Keratinocyte (primary cell): Measurements from ENCODE around the gene SIPA1L2. TPM values are rescaled to one million over a fixed set of nuclear protein-coding genes. Genes with fewer than 3 reads are reported as not detected.

Source experiments
- DNase-seq: peaks from one replicate; pipeline ENCODE4 v3.0.0-alpha.2; 2011; ENCODE audit warnings: low read depth, missing footprints, low spot score
- FAIRE-seq: peaks from 2 replicates; lab custom pipeline; 2011; peaks lifted over from hg19 to GRCh38; lab: Jason Lieb, UNC
- H2AFZ ChIP-seq: 2 replicates; pipeline ENCODE4 v1.6.0; 2012; ENCODE audit warnings: low read length, control low read depth, inconsistent platforms; ENCODE audit not compliant: control insufficient read depth
- H3K27ac ChIP-seq: 2 replicates; pipeline ENCODE4 v1.5.1; 2011; ENCODE audit warnings: low read length; ENCODE audit not compliant: control insufficient read depth, insufficient read depth
- H3K27me3 ChIP-seq: 3 replicates; pipeline ENCODE4 v1.6.0; 2011; ENCODE audit warnings: low read length; ENCODE audit not compliant: control insufficient read depth, insufficient read depth; ENCODE audit errors: extremely low read depth
- H3K36me3 ChIP-seq, 2 experiments: 2 replicates in 1 of 2; 3 replicates in 1 of 2; pipeline ENCODE4 v1.5.1; 2011; ENCODE audit warnings: low read length in 2 of 2, mild to moderate bottlenecking in 1 of 2; ENCODE audit not compliant: control insufficient read depth in 2 of 2, insufficient read depth in 2 of 2; ENCODE audit errors: extremely low read depth in 1 of 2
- H3K4me1 ChIP-seq: 3 replicates; pipeline ENCODE4 v1.5.1; 2011; ENCODE audit warnings: low read length; ENCODE audit not compliant: control insufficient read depth, insufficient read depth; ENCODE audit errors: extremely low read depth
- H3K4me2 ChIP-seq: 3 replicates; pipeline ENCODE4 v1.6.0; 2011; ENCODE audit warnings: low read depth, low read length; ENCODE audit not compliant: control insufficient read depth, insufficient read depth; ENCODE audit errors: extremely low read depth
- H3K4me3 ChIP-seq, 3 experiments: fragments of 200-600 bp in 1 of 3; sonication (generic) in 1 of 3; 2 replicates in 2 of 3; 3 replicates in 1 of 3; pipeline ENCODE4 v1.5.1; 2011 to 2016; ENCODE audit warnings: low read length in 3 of 3, mild to moderate bottlenecking in 3 of 3, control low read depth in 2 of 3, inconsistent platforms in 1 of 3, low read depth in 1 of 3, mixed read lengths in 1 of 3, mixed run types in 1 of 3, moderate library complexity in 1 of 3; ENCODE audit not compliant: control insufficient read depth in 2 of 3, insufficient read depth in 2 of 3; ENCODE audit errors: extremely low read depth in 1 of 3
- H3K79me2 ChIP-seq: 2 replicates; pipeline ENCODE4 v1.6.0; 2012; ENCODE audit warnings: low read length; ENCODE audit not compliant: control insufficient read depth, insufficient read depth
- H3K9ac ChIP-seq: 3 replicates; pipeline ENCODE4 v1.6.0; 2011; ENCODE audit warnings: low read length; ENCODE audit not compliant: control insufficient read depth, insufficient read depth; ENCODE audit errors: extremely low read depth
- H3K9me1 ChIP-seq: 3 replicates; pipeline ENCODE4 v1.6.0; 2011; ENCODE audit warnings: low read length; ENCODE audit not compliant: control insufficient read depth, insufficient read depth; ENCODE audit errors: extremely low read depth
- H3K9me3 ChIP-seq: 2 replicates; pipeline ENCODE4 v1.5.1; 2012; ENCODE audit warnings: low read depth, low read length; ENCODE audit not compliant: control insufficient read depth
- H4K20me1 ChIP-seq: 3 replicates; pipeline ENCODE4 v1.6.0; 2011; ENCODE audit warnings: low read length; ENCODE audit not compliant: control insufficient read depth, insufficient read depth; ENCODE audit errors: extremely low read depth
- CTCF ChIP-seq, 3 experiments: IDR thresholded peaks in 1 of 3; conservative IDR thresholded peaks in 1 of 3; optimal IDR thresholded peaks in 1 of 3; 2 replicates in 2 of 3; 3 replicates in 1 of 3; pipeline versions ENCODE3 to v1.5.1; 2011; ENCODE audit warnings: low read length in 3 of 3, mild to moderate bottlenecking in 3 of 3, moderate library complexity in 2 of 3, control low read depth in 1 of 3, inconsistent platforms in 1 of 3; ENCODE audit not compliant: insufficient read depth in 2 of 3; ENCODE audit errors: extremely low read depth in 1 of 3
- EZH2 ChIP-seq: IDR thresholded peaks from one replicate; pipeline ENCODE4 v1.6.1; 2012; ENCODE audit warnings: inconsistent platforms, mild to moderate bottlenecking, low read length, moderate library complexity
- dilution Hi-C: fragments of 300-500 bp; cut with MboI; formaldehyde crosslinking; loops from one replicate; pipeline ENCODE4 v1.7.0; 2020; ENCODE audit warnings: low sequenced_read_pairs; ENCODE audit not compliant: extremely low pct_ligation_motif_present
- polyA plus RNA-seq, 5 experiments: library from polyadenylated mRNA; depleted of rRNA in 3 of 5; stranded (reverse) in 3 of 5; stranded (forward) in 1 of 5; unstranded in 1 of 5; fragments of >200 nt; gene quantifications; 1 replicate in 1 of 5; 2 replicates in 3 of 5; 3 replicates in 1 of 5; pipeline versions ENCODE4 v1.2.1 to v1.2.3, GENCODE V29; 2011 to 2012; ENCODE audit warnings: missing spikeins in 2 of 5, low read depth in 1 of 5, low replicate concordance in 1 of 5

The SIPA1L2 gene
- polyA plus RNA-seq, 1 donor (not counting 4 experiments of a cell fraction or from before 2014, with no cell fraction given), result 2.1 TPM

- Histone ChIP-seq H3K79me2 (no peaks in the 10 kb centered on the region), H3K27me3 (no peaks in the 10 kb centered on the region), H3K36me3 (no peaks in the 10 kb centered on the region), H2AFZ (no peak overlapping the region), H3K9me3 (no peaks in the 10 kb centered on the region), H3K27ac (no peak overlapping the region), H3K9ac (no peak overlapping the region), H3K9me1 (no peaks in the 10 kb centered on the region), H4K20me1 (no peaks in the 10 kb centered on the region), H3K4me1 (peaks cover 5% of the 10 kb centered on the region), H3K4me2 (no peak overlapping the region), H3K4me3 (no peak overlapping the region)
- FAIRE-seq (no peak), DNase-seq (no peak)
- TF ChIP-seq CTCF (optimal IDR thresholded peaks at IDR 0.05 in 1 of 3, IDR thresholded peaks at IDR 0.05 in 1 of 3, conservative IDR thresholded peaks at IDR 0.05 in 1 of 3; ENCODE audit: extremely low read depth in 1 of 3, insufficient read depth in 2 of 3, low read length in 3 of 3) (no peak), EZH2 (no peak)
- dilution Hi-C loops, result no loop called here
Observed at GRCh38 chr1:232621050-232621449, 8.9 kb downstream of the SIPA1L2 start.

- DNase-seq (no peak), FAIRE-seq (no peak)
- TF ChIP-seq CTCF (optimal IDR thresholded peaks at IDR 0.05 in 1 of 3, IDR thresholded peaks at IDR 0.05 in 1 of 3, conservative IDR thresholded peaks at IDR 0.05 in 1 of 3; ENCODE audit: extremely low read depth in 1 of 3, insufficient read depth in 2 of 3, low read length in 3 of 3) (no peak), EZH2 (no peak)
- no peaks in the 10 kb centered on the region for H3K9me1 ChIP-seq
- H3K27ac ChIP-seq, result no peak overlapping the region
- no peaks in the 10 kb centered on the region for H3K36me3 ChIP-seq
- no peak overlapping the region for H2AFZ ChIP-seq
- no peak overlapping the region for H3K9ac ChIP-seq
- no peak overlapping the region for H3K4me2 ChIP-seq
- H3K79me2 ChIP-seq, result no peaks in the 10 kb centered on the region
- H3K9me3 ChIP-seq, result no peaks in the 10 kb centered on the region
- no peaks in the 10 kb centered on the region for H4K20me1 ChIP-seq
- H3K4me1 ChIP-seq, result peaks cover 5% of the 10 kb centered on the region
- H3K27me3 ChIP-seq, result no peaks in the 10 kb centered on the region
- H3K4me3 ChIP-seq, result no peak overlapping the region
- dilution Hi-C loops, result no loop called here
Observed at GRCh38 chr1:232620356-232620969, 9.5 kb downstream of the SIPA1L2 start.
